DOHH2 (cell line): ENCODE data around the gene NOL8.

ENCODE experiments used
- H3F3A ChIP-seq: fragments of 200-600 bp; sonication (generic), shearing (Covaris generic); 2 replicates; pipeline ENCODE4 v1.6.0; 2016; ENCODE audit warnings: antibody characterized with exemption, mild to moderate bottlenecking; ENCODE audit not compliant: control insufficient read depth, insufficient read depth
- H3K27ac ChIP-seq: fragments of 200-600 bp; sonication (generic); 2 replicates; pipeline ENCODE4 v1.5.1; 2014; ENCODE audit warnings: low read depth, mild to moderate bottlenecking, low read length, moderate library complexity
- H3K27me3 ChIP-seq: fragments of 200-600 bp; sonication (generic); 2 replicates; pipeline ENCODE4 v1.6.1; 2014; ENCODE audit warnings: mild to moderate bottlenecking, low read length, mixed read lengths; ENCODE audit not compliant: control insufficient read depth
- H3K36me3 ChIP-seq: fragments of 200-600 bp; sonication (generic); 2 replicates; pipeline ENCODE4 v1.6.1; 2014; ENCODE audit warnings: mild to moderate bottlenecking, low read length, moderate library complexity, mixed read lengths; ENCODE audit not compliant: control insufficient read depth
- H3K4me1 ChIP-seq: fragments of 200-600 bp; sonication (generic); 2 replicates; pipeline ENCODE4 v1.6.1; 2014; ENCODE audit warnings: mild to moderate bottlenecking, low read length, mixed read lengths; ENCODE audit not compliant: control insufficient read depth
- H3K4me2 ChIP-seq: fragments of 200-600 bp; sonication (generic); 2 replicates; pipeline ENCODE4 v1.6.0; 2014; ENCODE audit warnings: mild to moderate bottlenecking, low read length, moderate library complexity
- H3K4me3 ChIP-seq: fragments of 200-600 bp; sonication (generic); 2 replicates; pipeline ENCODE4 v1.5.1; 2014; ENCODE audit warnings: mild to moderate bottlenecking, low read length, mixed read lengths
- H3K79me2 ChIP-seq: fragments of 200-600 bp; sonication (generic); 2 replicates; pipeline ENCODE4 v1.6.1; 2014; ENCODE audit warnings: mild to moderate bottlenecking, low read length, mixed read lengths; ENCODE audit not compliant: control insufficient read depth
- H3K9me2 ChIP-seq: fragments of 200-600 bp; sonication (generic); replicated peaks from 2 replicates; pipeline ENCODE4 v1.6.1; 2014; ENCODE audit warnings: mild to moderate bottlenecking, low read length, mixed read lengths; ENCODE audit not compliant: control insufficient read depth
- H3K9me3 ChIP-seq: fragments of 200-600 bp; sonication (generic); 2 replicates; pipeline ENCODE4 v1.6.1; 2014; ENCODE audit warnings: antibody characterized with exemption, low read length, mixed read lengths; ENCODE audit not compliant: control insufficient read depth, insufficient read depth
- H4K20me1 ChIP-seq: fragments of 200-600 bp; sonication (generic); 2 replicates; pipeline ENCODE4 v1.6.0; 2014; ENCODE audit warnings: low read depth, mild to moderate bottlenecking, antibody characterized with exemption, low read length, moderate library complexity; ENCODE audit not compliant: control insufficient read depth, insufficient read depth
- CTCF ChIP-seq: fragments of 200-600 bp; sonication (generic); IDR thresholded peaks from one replicate; pipeline ENCODE4 v1.5.1; 2014; ENCODE audit warnings: antibody characterized with exemption, mild to moderate bottlenecking, low read depth, low read length; ENCODE audit not compliant: poor library complexity, severe bottlenecking
- EZH2phosphoT487 ChIP-seq: fragments of 200-600 bp; sonication (generic); IDR thresholded peaks from 2 replicates; pipeline ENCODE4 v1.6.1; 2017; ENCODE audit warnings: borderline replicate concordance, mild to moderate bottlenecking, antibody characterized with exemption, low read length, moderate library complexity, mixed read lengths

The NOL8 gene

GRCh38 chr9:92310562-92310961, 14.6 kb downstream of the NOL8 start:
- Histone ChIP-seq H3K4me3 (no peak overlapping the region), H4K20me1 (peaks cover 6% of the 10 kb centered on the region; the same call in 1 of the 2 replicates), H3K27ac (no peak overlapping the region), H3K4me2 (no peak overlapping the region), H3K9me3 (no peaks in the 10 kb centered on the region), H3K36me3 (peaks cover 92% of the 10 kb centered on the region), H3K9me2 (no peaks in the 10 kb centered on the region), H3F3A (no peaks in the 10 kb centered on the region), H3K79me2 (peaks cover 43% of the 10 kb centered on the region), H3K4me1 (peaks cover 14% of the 10 kb centered on the region), H3K27me3 (no peaks in the 10 kb centered on the region)
- no peak for TF ChIP-seq CTCF
- TF ChIP-seq EZH2phosphoT487, result no peak

- H3K79me2 ChIP-seq, result peaks cover 30% of the 10 kb centered on the region
- H3K4me1 ChIP-seq, result peaks cover 10% of the 10 kb centered on the region
- no peaks in the 10 kb centered on the region for H3K27me3 ChIP-seq
- no peak overlapping the region for H3K4me2 ChIP-seq
- no peaks in the 10 kb centered on the region for H3K9me2 ChIP-seq
- peaks cover 92% of the 10 kb centered on the region for H3K36me3 ChIP-seq
- no peak for TF ChIP-seq CTCF
- no peak for TF ChIP-seq EZH2phosphoT487
- no peaks in the 10 kb centered on the region for H3K9me3 ChIP-seq
- peaks cover 4% of the 10 kb centered on the region; the same call in 1 of the 2 replicates for H4K20me1 ChIP-seq
- no peak overlapping the region for H3K27ac ChIP-seq
- no peak overlapping the region for H3K4me3 ChIP-seq
- no peaks in the 10 kb centered on the region for H3F3A ChIP-seq
These were observed 16.3 kb downstream of the NOL8 start for GRCh38 chr9:92308893-92309292.

- Histone ChIP-seq H3K4me3 (no peak overlapping the region), H3K79me2 (peaks cover 5% of the 10 kb centered on the region), H3K9me3 (no peaks in the 10 kb centered on the region), H3K36me3 (peaks cover 97% of the 10 kb centered on the region), H4K20me1 (no peaks in the 10 kb centered on the region), H3K4me2 (no peak overlapping the region), H3F3A (peaks cover 26% of the 10 kb centered on the region), H3K27ac (no peak overlapping the region), H3K9me2 (no peaks in the 10 kb centered on the region), H3K4me1 (peaks cover 43% of the 10 kb centered on the region), H3K27me3 (no peaks in the 10 kb centered on the region)
- TF ChIP-seq EZH2phosphoT487, result no peak
- no peak for TF ChIP-seq CTCF
These were observed 24.2 kb downstream of the NOL8 start for GRCh38 chr9:92300936-92301335.

- Histone ChIP-seq H3K27me3 (no peaks in the 10 kb centered on the region), H3K4me3 (peak overlapping the region; percentile 44), H3K9me3 (no peaks in the 10 kb centered on the region), H3K36me3 (peaks cover 91% of the 10 kb centered on the region), H3K4me2 (peak overlapping the region; percentile 61), H3K27ac (peak overlapping the region; percentile 53), H4K20me1 (no peaks in the 10 kb centered on the region), H3K9me2 (no peaks in the 10 kb centered on the region), H3F3A (peaks cover 37% of the 10 kb centered on the region), H3K79me2 (peaks cover 20% of the 10 kb centered on the region), H3K4me1 (peaks cover 61% of the 10 kb centered on the region)
- TF ChIP-seq EZH2phosphoT487 (no peak), CTCF (no peak)
These were observed 26.0 kb downstream of the NOL8 start for GRCh38 chr9:92299116-92299515.
